OCI-LY7 (cell line): ENCODE data around the gene SNAI3. TPM values are rescaled to one million over a fixed set of nuclear protein-coding genes. Genes with fewer than 3 reads are reported as not detected.

Experiments
- BruUV-seq: library from RNA; stranded (reverse); fragments of 400-500 nt; replicated peaks from 2 replicates; lab custom pipeline; 2021; lab: Mats Ljungman, UMichigan
- CTCF ChIA-PET: fragments of 300-600 bp; sonication (Branson Sonifier 250); formaldehyde crosslinking; loops from one replicate; lab custom pipeline; 2022; ENCODE audit warnings: antibody characterized with exemption; ENCODE audit not compliant: unreplicated experiment; lab: Charles Lee
- POLR2A ChIA-PET: fragments of 300-600 bp; sonication (Branson Sonifier 250); formaldehyde crosslinking; loops from one replicate; lab custom pipeline; 2022; ENCODE audit warnings: antibody characterized with exemption; lab: Charles Lee
- DNase-seq: peaks from one replicate; pipeline ENCODE4 v3.0.0-alpha.2; 2015; ENCODE audit warnings: low spot score
- H2AFZ ChIP-seq: fragments of 200-600 bp; sonication (generic), shearing (Covaris generic); 2 replicates; pipeline ENCODE4 v1.6.1; 2014; ENCODE audit warnings: mild to moderate bottlenecking, antibody characterized with exemption, low read length, moderate library complexity
- H3K27ac ChIP-seq: fragments of 200-600 bp; sonication (generic); 2 replicates; pipeline ENCODE4 v1.5.1; 2014; ENCODE audit warnings: mixed run types, low read depth, mild to moderate bottlenecking, moderate library complexity, low read length, inconsistent platforms; ENCODE audit not compliant: poor library complexity, severe bottlenecking
- H3K36me3 ChIP-seq: fragments of 200-600 bp; sonication (generic); 2 replicates; pipeline ENCODE4 v1.6.1; 2014; ENCODE audit warnings: mild to moderate bottlenecking, antibody characterized with exemption, low read length, moderate library complexity, mixed read lengths; ENCODE audit not compliant: insufficient read depth
- H3K4me1 ChIP-seq: fragments of 200-600 bp; sonication (generic); 2 replicates; pipeline ENCODE4 v1.5.1; 2014; ENCODE audit warnings: mild to moderate bottlenecking, low read length; ENCODE audit not compliant: insufficient read depth, poor library complexity, severe bottlenecking
- H3K4me2 ChIP-seq: fragments of 200-600 bp; sonication (generic); 2 replicates; pipeline ENCODE4 v1.6.1; 2014; ENCODE audit warnings: mild to moderate bottlenecking, low read length
- H3K4me3 ChIP-seq: fragments of 200-600 bp; sonication (generic); 2 replicates; pipeline ENCODE4 v1.5.1; 2014; ENCODE audit warnings: mild to moderate bottlenecking, low read depth, low read length; ENCODE audit not compliant: poor library complexity, severe bottlenecking
- H3K79me2 ChIP-seq: fragments of 200-600 bp; sonication (generic); 2 replicates; pipeline ENCODE4 v1.6.1; 2016; ENCODE audit warnings: low read depth, mild to moderate bottlenecking, low read length, moderate library complexity, mixed read lengths; ENCODE audit not compliant: insufficient read depth
- H3K9me2 ChIP-seq: fragments of 200-600 bp; sonication (generic); 2 replicates; pipeline ENCODE4 v1.6.1; 2016; ENCODE audit warnings: mild to moderate bottlenecking, low read length, mixed read lengths; ENCODE audit not compliant: insufficient read depth
- H3K9me3 ChIP-seq: fragments of 200-600 bp; sonication (generic); 2 replicates; pipeline ENCODE4 v1.6.1; 2014; ENCODE audit warnings: mild to moderate bottlenecking, mixed run types, low read length, mixed read lengths
- H4K20me1 ChIP-seq: fragments of 200-600 bp; sonication (generic); 2 replicates; pipeline ENCODE4 v1.6.1; 2014; ENCODE audit warnings: mild to moderate bottlenecking, antibody characterized with exemption, low read length, moderate library complexity, mixed read lengths; ENCODE audit not compliant: insufficient read depth
- CTCF ChIP-seq: fragments of 200-600 bp; sonication (generic); conservative IDR thresholded peaks from 2 replicates; pipeline ENCODE4 v1.5.1; 2014; ENCODE audit warnings: mild to moderate bottlenecking, antibody characterized with exemption, low read length, moderate library complexity, mixed read lengths
- EZH2phosphoT487 ChIP-seq: fragments of 200-600 bp; sonication (generic); IDR thresholded peaks from 2 replicates; pipeline ENCODE4 v1.6.1; 2018; ENCODE audit warnings: low read depth, borderline replicate concordance, mild to moderate bottlenecking, mixed run types, antibody characterized with exemption, low read length, moderate library complexity, mixed read lengths
- intact Hi-C: fragments of 100-400 bp; cut with micrococcal nuclease; formaldehyde crosslinking; loops from one replicate; pipeline ENCODE4 v1.10.0; 2022; ENCODE audit not compliant: unreplicated experiment
- total RNA-seq, 2 experiments: library from RNA; depleted of rRNA in 1 of 2; stranded (reverse); fragments of >200 nt in 1 of 2; shearing (Covaris generic) in 1 of 2; gene quantifications; 2 replicates each; pipeline ENCODE4 v1.2.3, GENCODE V29; 2014 to 2022

SNAI3 gene
- total RNA-seq, 2 experiments from 2014 or later, result 3.1 to 3.3 TPM

GRCh38 chr16:88732172-88732960 is 46.1 kb upstream of the SNAI3 start:
- no peak for TF ChIP-seq EZH2phosphoT487
- TF ChIP-seq CTCF, result no peak
- BruUV-seq, result no TSS peak
- Histone ChIP-seq H3K9me2 (no peaks in the 10 kb centered on the region), H3K4me3 (no peak overlapping the region), H2AFZ (no peak overlapping the region), H3K79me2 (no peaks in the 10 kb centered on the region), H3K4me1 (peaks cover under 1% of the 10 kb centered on the region), H3K4me2 (no peak overlapping the region), H4K20me1 (no peaks in the 10 kb centered on the region; the same call in 1 of the 2 replicates), H3K36me3 (peaks cover 33% of the 10 kb centered on the region; the same call in 1 of the 2 replicates), H3K27ac (no peak overlapping the region), H3K9me3 (no peaks in the 10 kb centered on the region)
- no peak for DNase-seq
- ChIA-PET POLR2A (no interaction called here), CTCF (no interaction called here)
- intact Hi-C loops, result no loop called here

- Histone ChIP-seq H3K4me3 (no peak overlapping the region), H3K9me3 (no peaks in the 10 kb centered on the region), H2AFZ (no peak overlapping the region), H3K79me2 (no peaks in the 10 kb centered on the region), H3K4me2 (no peak overlapping the region), H3K4me1 (no peaks in the 10 kb centered on the region), H4K20me1 (no peaks in the 10 kb centered on the region; the same call in 1 of the 2 replicates), H3K27ac (no peak overlapping the region), H3K9me2 (no peaks in the 10 kb centered on the region), H3K36me3 (peaks cover 40% of the 10 kb centered on the region; the same call in 1 of the 2 replicates)
- ChIA-PET POLR2A (no interaction called here), CTCF (no interaction called here)
- intact Hi-C loops, result no loop called here
- no TSS peak for BruUV-seq
- no peak for TF ChIP-seq CTCF
- no peak for TF ChIP-seq EZH2phosphoT487
- no peak for DNase-seq
Observed at GRCh38 chr16:88731699-88732098, 45.4 kb upstream of the SNAI3 start.
